Endothelial cell of umbilical vein (primary cell): Measurements from ENCODE around the gene MEA1. TPM values are rescaled to one million over a fixed set of nuclear protein-coding genes. Genes with fewer than 3 reads are reported as not detected.

Experiments used
- BruUV-seq: library from RNA; stranded (reverse); fragments of 400-500 nt; replicated peaks from 2 replicates; lab custom pipeline; 2021; lab: Mats Ljungman, UMichigan
- CTCF ChIA-PET: fragments of 300-600, 350-600 bp; sonication (Branson Sonifier 250); formaldehyde crosslinking; loops from one replicate; lab custom pipeline; 2021; ENCODE audit warnings: antibody characterized with exemption, inconsistent platforms; lab: Charles Lee
- POLR2A ChIA-PET: fragments of 300-600, 350-600 bp; sonication (Branson Sonifier 250); formaldehyde crosslinking; loops from one replicate; lab custom pipeline; 2021; ENCODE audit warnings: antibody characterized with exemption, inconsistent platforms; lab: Charles Lee
- DNase-seq: peaks from one replicate; pipeline ENCODE4 v3.0.0-alpha.2; 2011; ENCODE audit warnings: low read depth, low spot score
- FAIRE-seq: peaks from 2 replicates; lab custom pipeline; 2011; peaks lifted over from hg19 to GRCh38; lab: Jason Lieb, UNC
- H2AFZ ChIP-seq: 2 replicates; pipeline ENCODE4 v1.6.0; 2012; ENCODE audit warnings: low read depth, low read length, control low read depth, inconsistent platforms
- H3K27ac ChIP-seq: 2 replicates; pipeline ENCODE4 v1.5.1; 2011; ENCODE audit warnings: low read depth, mild to moderate bottlenecking, control low read depth, low read length, moderate library complexity; ENCODE audit not compliant: insufficient read depth
- H3K27me3 ChIP-seq, 2 experiments: 2 replicates each; pipeline versions ENCODE4 v1.6.0 to v1.6.1; 2011; ENCODE audit warnings: low read length in 2 of 2, mixed read lengths in 1 of 2; ENCODE audit not compliant: control insufficient read depth in 2 of 2, insufficient read depth in 2 of 2
- H3K36me3 ChIP-seq, 2 experiments: 2 replicates in 1 of 2; 3 replicates in 1 of 2; pipeline ENCODE4 v1.5.1; 2011; ENCODE audit warnings: low read length in 2 of 2, mild to moderate bottlenecking in 1 of 2, moderate library complexity in 1 of 2; ENCODE audit not compliant: control insufficient read depth in 2 of 2, insufficient read depth in 2 of 2; ENCODE audit errors: extremely low read depth in 1 of 2
- H3K4me1 ChIP-seq: 3 replicates; pipeline ENCODE4 v1.5.1; 2011; ENCODE audit warnings: mild to moderate bottlenecking, low read length; ENCODE audit not compliant: control insufficient read depth, insufficient read depth; ENCODE audit errors: extremely low read depth
- H3K4me2 ChIP-seq: 2 replicates; pipeline ENCODE4 v1.6.1; 2011; ENCODE audit warnings: low read length, control low read depth, mixed read lengths; ENCODE audit not compliant: insufficient read depth
- H3K4me3 ChIP-seq, 3 experiments: fragments of 200-600 bp in 1 of 3; sonication (generic), shearing (Covaris generic) in 1 of 3; replicated peaks in 1 of 3; 2 replicates each; pipeline ENCODE4 v1.5.1; 2011 to 2016; ENCODE audit warnings: control low read depth in 3 of 3, low read length in 3 of 3, mild to moderate bottlenecking in 2 of 3, inconsistent platforms in 1 of 3, low read depth in 1 of 3, moderate library complexity in 1 of 3; ENCODE audit not compliant: insufficient read depth in 1 of 3
- H3K79me2 ChIP-seq: 2 replicates; pipeline ENCODE4 v1.6.0; 2012; ENCODE audit warnings: low read length, inconsistent platforms; ENCODE audit not compliant: control insufficient read depth, insufficient read depth
- H3K9ac ChIP-seq: replicated peaks from 2 replicates; pipeline ENCODE3; 2011; ENCODE audit warnings: low read length, control low read depth; ENCODE audit not compliant: insufficient read depth; ENCODE audit errors: extremely low read depth
- H3K9me1 ChIP-seq: replicated peaks from 3 replicates; pipeline ENCODE4 v1.6.0; 2011; ENCODE audit warnings: mild to moderate bottlenecking, low read length; ENCODE audit not compliant: control insufficient read depth, insufficient read depth; ENCODE audit errors: extremely low read depth
- H3K9me3 ChIP-seq: replicated peaks from 2 replicates; pipeline ENCODE4 v1.5.1; 2012; ENCODE audit warnings: low read length, inconsistent platforms; ENCODE audit not compliant: control insufficient read depth, insufficient read depth
- H4K20me1 ChIP-seq: replicated peaks from 2 replicates; pipeline ENCODE3; 2011; ENCODE audit warnings: mild to moderate bottlenecking, low read length; ENCODE audit not compliant: control insufficient read depth, insufficient read depth; ENCODE audit errors: extremely low read depth
- EZH2 ChIP-seq: IDR thresholded peaks from 2 replicates; pipeline ENCODE4 v1.6.1; 2012; ENCODE audit warnings: borderline replicate concordance, low read depth, mild to moderate bottlenecking, moderate library complexity, low read length, inconsistent platforms; ENCODE audit not compliant: severe bottlenecking
- GATA2 ChIP-seq: IDR thresholded peaks from 2 replicates; pipeline ENCODE4 v1.7.0; 2011; ENCODE audit warnings: low read depth, mild to moderate bottlenecking, moderate library complexity, mixed read lengths, low read length; ENCODE audit not compliant: insufficient read length, insufficient read depth
- JUN ChIP-seq: IDR thresholded peaks from 2 replicates; pipeline ENCODE4 v1.6.1; 2011; ENCODE audit warnings: borderline replicate concordance, low read depth; ENCODE audit not compliant: insufficient read length, insufficient read depth
- MYC ChIP-seq: IDR thresholded peaks from one replicate; pipeline ENCODE4 v1.6.1; 2011; ENCODE audit warnings: mild to moderate bottlenecking, low read depth, low read length
- POLR2A ChIP-seq: IDR thresholded peaks from 2 replicates; pipeline ENCODE4 v1.6.1; 2012; ENCODE audit warnings: low read depth, mild to moderate bottlenecking, control low read depth, low read length
- POLR2AphosphoS5 ChIP-seq: IDR thresholded peaks from 2 replicates; pipeline ENCODE4 v1.6.1; 2012; ENCODE audit warnings: low read depth, mild to moderate bottlenecking, control low read depth, low read length, moderate library complexity; ENCODE audit not compliant: insufficient read depth
- dilution Hi-C: fragments of 300-500 bp; cut with MboI; formaldehyde crosslinking; loops from one replicate; pipeline ENCODE4 v1.15.0; 2019; ENCODE audit warnings: low sequenced_read_pairs; ENCODE audit not compliant: extremely low pct_ligation_motif_present
- intact Hi-C: fragments of 100-400 bp; cut with micrococcal nuclease; formaldehyde crosslinking; loops from one replicate; pipeline ENCODE4 v1.10.0; 2022
- polyA plus RNA-seq, 4 experiments: library from polyadenylated mRNA; depleted of rRNA in 3 of 4; stranded (reverse) in 3 of 4; unstranded in 1 of 4; fragments of >200 nt; gene quantifications; 2 replicates each; pipeline versions ENCODE4 v1.2.1 to v1.2.3, GENCODE V29; 2011 to 2012; ENCODE audit warnings: missing spikeins in 1 of 4
- total RNA-seq: library from RNA; stranded (reverse); gene quantifications from 2 replicates; pipeline ENCODE4 v1.2.3, GENCODE V29; 2021
- TF ChIP-seq, protein P1 (sequence below), 2 donors: IDR thresholded peaks; 1 replicate in 1 of 2; 2 replicates in 1 of 2; pipeline ENCODE4 v1.5.1; 2011; ENCODE audit warnings: low read length in 2 of 2, mild to moderate bottlenecking in 2 of 2, moderate library complexity in 2 of 2, control low read depth in 1 of 2, inconsistent platforms in 1 of 2, low read depth in 1 of 2; ENCODE audit not compliant: insufficient read depth in 1 of 2; ENCODE audit errors: extremely low read depth in 1 of 2

MEA1 gene
- total and polyA plus RNA-seq, 2 donors (not counting 3 experiments of a cell fraction or from before 2014, with no cell fraction given): 62.5 to 69.5 TPM

- Histone ChIP-seq H3K4me3 (peak overlapping the region; percentile 16 to 74 (median 72)), H3K27me3 (no peaks in the 10 kb centered on the region), H3K9ac (peak overlapping the region; percentile 66), H3K9me3 (no peaks in the 10 kb centered on the region), H2AFZ (peak overlapping the region; percentile 93), H3K4me2 (peak overlapping the region; percentile 87), H3K36me3 (no peaks in the 10 kb centered on the region), H3K27ac (peak overlapping the region; percentile 27), H3K79me2 (peaks cover 12% of the 10 kb centered on the region), H4K20me1 (no peaks in the 10 kb centered on the region), H3K9me1 (no peaks in the 10 kb centered on the region), H3K4me1 (peaks cover 28% of the 10 kb centered on the region)
- intact Hi-C loops (loop anchor here (1.0 to 5.0 kb wide), 4 partner anchors 19 to 77 kb away; partner anchors contain the start of genes CNPY3, GNMT and KLHDC3), dilution Hi-C loops (no loop called here)
- TF ChIP-seq, protein P1, sequence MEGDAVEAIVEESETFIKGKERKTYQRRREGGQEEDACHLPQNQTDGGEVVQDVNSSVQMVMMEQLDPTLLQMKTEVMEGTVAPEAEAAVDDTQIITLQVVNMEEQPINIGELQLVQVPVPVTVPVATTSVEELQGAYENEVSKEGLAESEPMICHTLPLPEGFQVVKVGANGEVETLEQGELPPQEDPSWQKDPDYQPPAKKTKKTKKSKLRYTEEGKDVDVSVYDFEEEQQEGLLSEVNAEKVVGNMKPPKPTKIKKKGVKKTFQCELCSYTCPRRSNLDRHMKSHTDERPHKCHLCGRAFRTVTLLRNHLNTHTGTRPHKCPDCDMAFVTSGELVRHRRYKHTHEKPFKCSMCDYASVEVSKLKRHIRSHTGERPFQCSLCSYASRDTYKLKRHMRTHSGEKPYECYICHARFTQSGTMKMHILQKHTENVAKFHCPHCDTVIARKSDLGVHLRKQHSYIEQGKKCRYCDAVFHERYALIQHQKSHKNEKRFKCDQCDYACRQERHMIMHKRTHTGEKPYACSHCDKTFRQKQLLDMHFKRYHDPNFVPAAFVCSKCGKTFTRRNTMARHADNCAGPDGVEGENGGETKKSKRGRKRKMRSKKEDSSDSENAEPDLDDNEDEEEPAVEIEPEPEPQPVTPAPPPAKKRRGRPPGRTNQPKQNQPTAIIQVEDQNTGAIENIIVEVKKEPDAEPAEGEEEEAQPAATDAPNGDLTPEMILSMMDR (IDR thresholded peaks at IDR 0.05; ENCODE audit: extremely low read depth in 1 of 2, insufficient read depth in 1 of 2, low read depth in 1 of 2, low read length in 2 of 2): no peak
- no peak for TF ChIP-seq JUN
- no peak for TF ChIP-seq POLR2A
- no peak for TF ChIP-seq MYC
- TF ChIP-seq GATA2: no peak
- TF ChIP-seq EZH2: no peak
- TF ChIP-seq POLR2AphosphoS5: no peak
- FAIRE-seq (no peak), DNase-seq (no peak)
- CTCF ChIA-PET: interaction anchor here (0.8 to 2.0 kb wide), 7 partner anchors 12 to 164 kb away, joined by 3 to 12 read pairs (median 5); partner anchors contain the start of genes CNPY3, CUL7, KLC4 and KLHDC3
- POLR2A ChIA-PET: interaction anchor here (1.4 kb wide), 1 partner anchor 34 kb away, joined by 6 read pairs; the partner anchor contains the start of genes KLHDC3 and MEA1
- no TSS peak for BruUV-seq
Observed at GRCh38 chr6:42979523-42980177, 34.1 kb downstream of the MEA1 start.
